ENCODE results near the gene NHLRC1.

The NHLRC1 gene

GRCh38 chr6:18115356-18115755 is 7.1 kb downstream of the NHLRC1 start:
- H3K4me1 Mint-ChIP-seq, result peaks cover 12% of the 10 kb centered on the region
- DNase-seq (ENCODE audit: low spot score in 2 of 2), result no peak
- H3K27ac Mint-ChIP-seq, result peak overlapping the region; percentile 30
- no peaks in the 10 kb centered on the region for H3K9me3 Mint-ChIP-seq
- H3K36me3 Mint-ChIP-seq, result peaks cover 8% of the 10 kb centered on the region
- ATAC-seq, result peak; percentile 94
- H3K4me3 Mint-ChIP-seq, result peak overlapping the region; percentile 23

- DNase-seq (ENCODE audit: low spot score in 2 of 2), result no peak
- H3K36me3 Mint-ChIP-seq, result peaks cover under 1% of the 10 kb centered on the region
- peaks cover 2% of the 10 kb centered on the region for H3K4me1 Mint-ChIP-seq
- peaks cover 11% of the 10 kb centered on the region for H3K9me3 Mint-ChIP-seq
- no peak for ATAC-seq
- no peak overlapping the region for H3K4me3 Mint-ChIP-seq
- H3K27ac Mint-ChIP-seq, result no peak overlapping the region
Observed at GRCh38 chr6:18110162-18110561, 12.3 kb downstream of the NHLRC1 start.

GRCh38 chr6:18107061-18107460 is 15.4 kb downstream of the NHLRC1 start:
- peaks cover 11% of the 10 kb centered on the region for H3K9me3 Mint-ChIP-seq
- no peak overlapping the region for H3K27ac Mint-ChIP-seq
- ATAC-seq, result no peak
- H3K4me1 Mint-ChIP-seq, result no peaks in the 10 kb centered on the region
- DNase-seq (ENCODE audit: low spot score in 2 of 2), result no peak
- H3K4me3 Mint-ChIP-seq, result no peak overlapping the region
- no peaks in the 10 kb centered on the region for H3K36me3 Mint-ChIP-seq

GRCh38 chr6:18102783-18103509 is 19.5 kb downstream of the NHLRC1 start:
- no peak overlapping the region for H3K4me3 Mint-ChIP-seq
- H3K9me3 Mint-ChIP-seq, result peaks cover 11% of the 10 kb centered on the region
- H3K36me3 Mint-ChIP-seq, result no peaks in the 10 kb centered on the region
- no peak for ATAC-seq
- H3K27ac Mint-ChIP-seq, result no peak overlapping the region
- DNase-seq (ENCODE audit: low spot score in 2 of 2), result no peak
- H3K4me1 Mint-ChIP-seq, result no peaks in the 10 kb centered on the region

GRCh38 chr6:18101873-18102272 is 20.6 kb downstream of the NHLRC1 start:
- Mint-ChIP-seq H3K36me3 (no peaks in the 10 kb centered on the region), H3K4me1 (no peaks in the 10 kb centered on the region), H3K4me3 (no peak overlapping the region), H3K9me3 (peaks cover 7% of the 10 kb centered on the region), H3K27ac (no peak overlapping the region)
- ATAC-seq, result no peak
- DNase-seq (ENCODE audit: low spot score in 2 of 2), result no peak

- no peak overlapping the region for H3K4me3 Mint-ChIP-seq
- ATAC-seq (no peak), DNase-seq (ENCODE audit: low spot score in 2 of 2) (no peak)
- H3K36me3 Mint-ChIP-seq, result no peaks in the 10 kb centered on the region
- H3K27ac Mint-ChIP-seq, result no peak overlapping the region
- H3K4me1 Mint-ChIP-seq, result no peaks in the 10 kb centered on the region
- peaks cover 5% of the 10 kb centered on the region for H3K9me3 Mint-ChIP-seq
Observed at GRCh38 chr6:18101271-18101670, 21.2 kb downstream of the NHLRC1 start.

- Mint-ChIP-seq H3K9me3 (no peaks in the 10 kb centered on the region), H3K36me3 (no peaks in the 10 kb centered on the region), H3K4me3 (no peak overlapping the region), H3K4me1 (no peaks in the 10 kb centered on the region), H3K27ac (no peak overlapping the region)
- no peak for ATAC-seq
- DNase-seq (ENCODE audit: low spot score in 2 of 2), result no peak
Observed at GRCh38 chr6:18100296-18100695, 22.2 kb downstream of the NHLRC1 start.

GRCh38 chr6:18099511-18099910 is 23.0 kb downstream of the NHLRC1 start:
- Mint-ChIP-seq H3K36me3 (no peaks in the 10 kb centered on the region), H3K4me1 (no peaks in the 10 kb centered on the region), H3K27ac (no peak overlapping the region), H3K4me3 (no peak overlapping the region), H3K9me3 (no peaks in the 10 kb centered on the region)
- DNase-seq (ENCODE audit: low spot score in 2 of 2) (no peak), ATAC-seq (no peak)

- no peak for DNase-seq (ENCODE audit: low spot score in 2 of 2)
- no peak for ATAC-seq
- no peaks in the 10 kb centered on the region for H3K4me1 Mint-ChIP-seq
- H3K36me3 Mint-ChIP-seq, result no peaks in the 10 kb centered on the region
- H3K27ac Mint-ChIP-seq, result no peak overlapping the region
- no peak overlapping the region for H3K4me3 Mint-ChIP-seq
- H3K9me3 Mint-ChIP-seq, result no peaks in the 10 kb centered on the region
Observed at GRCh38 chr6:18096423-18096822, 26.1 kb downstream of the NHLRC1 start.

GRCh38 chr6:18091382-18091781 is 31.1 kb downstream of the NHLRC1 start:
- H3K9me3 Mint-ChIP-seq, result peaks cover 8% of the 10 kb centered on the region
- no peaks in the 10 kb centered on the region for H3K36me3 Mint-ChIP-seq
- DNase-seq (ENCODE audit: low spot score in 2 of 2) (no peak), ATAC-seq (no peak)
- no peak overlapping the region for H3K27ac Mint-ChIP-seq
- H3K4me1 Mint-ChIP-seq, result no peaks in the 10 kb centered on the region
- no peak overlapping the region for H3K4me3 Mint-ChIP-seq

- Mint-ChIP-seq H3K4me1 (no peaks in the 10 kb centered on the region), H3K36me3 (no peaks in the 10 kb centered on the region), H3K4me3 (no peak overlapping the region), H3K9me3 (peaks cover 8% of the 10 kb centered on the region), H3K27ac (no peak overlapping the region)
- DNase-seq (ENCODE audit: low spot score in 2 of 2) (no peak), ATAC-seq (no peak)
Observed at GRCh38 chr6:18090349-18090786, 32.1 kb downstream of the NHLRC1 start.

GRCh38 chr6:18088419-18089296 is 33.8 kb downstream of the NHLRC1 start:
- Mint-ChIP-seq H3K4me3 (no peak overlapping the region), H3K4me1 (no peaks in the 10 kb centered on the region), H3K27ac (no peak overlapping the region), H3K9me3 (peaks cover 8% of the 10 kb centered on the region), H3K36me3 (no peaks in the 10 kb centered on the region)
- DNase-seq (ENCODE audit: low spot score in 2 of 2), result no peak
- ATAC-seq, result no peak

GRCh38 chr6:18087396-18088165 is 34.9 kb downstream of the NHLRC1 start:
- Mint-ChIP-seq H3K27ac (no peak overlapping the region), H3K4me1 (no peaks in the 10 kb centered on the region), H3K9me3 (peaks cover 8% of the 10 kb centered on the region), H3K36me3 (no peaks in the 10 kb centered on the region), H3K4me3 (no peak overlapping the region)
- DNase-seq (ENCODE audit: low spot score in 2 of 2), result no peak
- no peak for ATAC-seq

GRCh38 chr6:18081025-18081668 is 41.3 kb downstream of the NHLRC1 start:
- ATAC-seq, result no peak
- H3K9me3 Mint-ChIP-seq, result peaks cover 2% of the 10 kb centered on the region
- no peak overlapping the region for H3K4me3 Mint-ChIP-seq
- no peak for DNase-seq (ENCODE audit: low spot score in 2 of 2)
- H3K36me3 Mint-ChIP-seq, result no peaks in the 10 kb centered on the region
- no peaks in the 10 kb centered on the region for H3K4me1 Mint-ChIP-seq
- no peak overlapping the region for H3K27ac Mint-ChIP-seq

GRCh38 chr6:18080544-18080943 is 41.9 kb downstream of the NHLRC1 start:
- ATAC-seq, result no peak
- no peak overlapping the region for H3K27ac Mint-ChIP-seq
- DNase-seq (ENCODE audit: low spot score in 2 of 2), result no peak
- no peak overlapping the region for H3K4me3 Mint-ChIP-seq
- H3K4me1 Mint-ChIP-seq, result no peaks in the 10 kb centered on the region
- no peaks in the 10 kb centered on the region for H3K36me3 Mint-ChIP-seq
- peaks cover 5% of the 10 kb centered on the region for H3K9me3 Mint-ChIP-seq
